A549 (cell line): ENCODE measurements around the gene ELL.

Experiments used
- CTCF ChIP-seq: fragments of >200 bp; sonication (Bioruptor Twin); formaldehyde crosslinking; IDR thresholded peaks from 3 replicates; pipeline ENCODE4 v1.5.1; 2016
- HEYL ChIP-seq: fragments of 250-450 bp; sonication (Bioruptor Pico); IDR thresholded peaks from 2 replicates; pipeline ENCODE4 v1.8.0; 2021; ENCODE audit warnings: mild to moderate bottlenecking, moderate library complexity

DNA sequence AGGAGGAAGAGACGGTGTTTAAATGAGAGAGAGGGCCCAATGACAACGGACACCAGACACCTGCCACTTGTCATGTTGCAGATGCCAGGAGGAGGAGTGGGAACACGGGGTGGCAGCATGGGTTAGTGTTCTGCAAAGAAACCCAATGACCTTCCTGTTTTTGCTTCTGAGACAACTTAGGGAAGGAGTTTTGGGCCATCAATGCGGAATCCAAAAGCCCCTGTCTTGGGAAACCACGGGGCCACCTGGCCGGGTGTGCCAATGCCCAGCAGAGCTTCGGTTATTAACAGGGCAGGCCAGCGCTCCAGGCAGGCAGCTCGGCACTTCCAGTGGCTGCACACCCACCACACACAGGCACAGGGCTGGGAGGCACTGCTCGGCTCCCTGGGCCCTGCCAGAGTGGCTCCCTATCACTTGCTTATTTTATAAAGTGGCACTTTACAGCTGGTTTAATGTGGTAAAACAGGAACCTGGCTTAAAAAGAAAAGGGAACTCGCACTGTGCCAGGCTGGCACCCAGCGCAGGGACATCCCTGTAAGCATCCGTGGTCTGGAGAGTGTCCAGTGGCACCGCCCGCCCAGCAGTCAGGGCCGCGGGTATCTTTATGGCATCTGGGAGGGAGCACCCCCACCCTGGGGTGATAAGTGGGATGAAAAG, 19.1 kb downstream of the ELL start:
- TF ChIP-seq CTCF (no peak), HEYL (CRISPR knock-in tag) (no peak)
